IPS-15b (cell line): Measurements from ENCODE around the gene ACVR2A.

ENCODE experiments used
- H3K27me3 ChIP-seq: one replicate; pipeline ENCODE4 v1.6.1; 2013; ENCODE audit warnings: low read length; ENCODE audit not compliant: control insufficient read depth, insufficient read depth
- H3K36me3 ChIP-seq: one replicate; pipeline ENCODE4 v1.6.1; 2013; ENCODE audit warnings: low read length; ENCODE audit not compliant: control insufficient read depth, insufficient read depth
- H3K4me1 ChIP-seq: one replicate; pipeline ENCODE4 v1.6.1; 2013; ENCODE audit warnings: mild to moderate bottlenecking, low read length; ENCODE audit not compliant: control insufficient read depth, insufficient read depth
- H3K4me3 ChIP-seq: one replicate; pipeline ENCODE4 v1.5.1; 2013; ENCODE audit warnings: low read depth, low read length
- H3K9ac ChIP-seq: one replicate; pipeline ENCODE4 v1.6.1; 2013; ENCODE audit warnings: low read depth, mild to moderate bottlenecking, low read length
- H3K9me3 ChIP-seq: one replicate; pipeline ENCODE4 v1.6.1; 2013; ENCODE audit warnings: mild to moderate bottlenecking, low read length; ENCODE audit not compliant: control insufficient read depth, insufficient read depth

Gene ACVR2A

GRCh38 chr2:147843391-147843863 is 1.4 kb upstream of the ACVR2A start:
- H3K4me3 ChIP-seq: peak overlapping the region; percentile 67
- H3K4me1 ChIP-seq: peaks cover 6% of the 10 kb centered on the region
- no peaks in the 10 kb centered on the region for H3K36me3 ChIP-seq
- peaks cover 26% of the 10 kb centered on the region for H3K27me3 ChIP-seq
- peak overlapping the region; percentile 94 for H3K9ac ChIP-seq
- no peaks in the 10 kb centered on the region for H3K9me3 ChIP-seq

- Histone ChIP-seq H3K9ac (peak overlapping the region; percentile 94), H3K4me3 (peak overlapping the region; percentile 67), H3K4me1 (peaks cover 6% of the 10 kb centered on the region)
Observed at GRCh38 chr2:147843864-147844696, 749 bp upstream of the ACVR2A start.

GRCh38 chr2:147845411-147845971 is 662 bp downstream of the ACVR2A start:
- Histone ChIP-seq H3K4me3 (peak overlapping the region; percentile 55), H3K27me3 (peaks cover 26% of the 10 kb centered on the region), H3K9ac (no peak overlapping the region), H3K9me3 (no peaks in the 10 kb centered on the region), H3K4me1 (peaks cover 8% of the 10 kb centered on the region), H3K36me3 (no peaks in the 10 kb centered on the region)

More at GRCh38 chr2:147843864-147844696, 749 bp upstream of the ACVR2A start:
- H3K9me3 ChIP-seq: no peaks in the 10 kb centered on the region
- H3K27me3 ChIP-seq: peaks cover 26% of the 10 kb centered on the region
- no peaks in the 10 kb centered on the region for H3K36me3 ChIP-seq

- no peaks in the 10 kb centered on the region for H3K9me3 ChIP-seq
- peaks cover 8% of the 10 kb centered on the region for H3K4me1 ChIP-seq
- peaks cover 18% of the 10 kb centered on the region for H3K27me3 ChIP-seq
- no peak overlapping the region for H3K9ac ChIP-seq
- H3K36me3 ChIP-seq: no peaks in the 10 kb centered on the region
- peak overlapping the region; percentile 55 for H3K4me3 ChIP-seq
Observed at GRCh38 chr2:147846412-147847081, 1.7 kb downstream of the ACVR2A start.

GRCh38 chr2:147847746-147848391 is 3.0 kb downstream of the ACVR2A start:
- H3K36me3 ChIP-seq: no peaks in the 10 kb centered on the region
- H3K9me3 ChIP-seq: no peaks in the 10 kb centered on the region
- peaks cover 7% of the 10 kb centered on the region for H3K27me3 ChIP-seq
- no peak overlapping the region for H3K4me3 ChIP-seq
- no peak overlapping the region for H3K9ac ChIP-seq
- H3K4me1 ChIP-seq: peaks cover 8% of the 10 kb centered on the region

- Histone ChIP-seq H3K4me1 (peaks cover 5% of the 10 kb centered on the region), H3K9me3 (no peaks in the 10 kb centered on the region), H3K27me3 (no peaks in the 10 kb centered on the region), H3K9ac (no peak overlapping the region), H3K4me3 (no peak overlapping the region), H3K36me3 (no peaks in the 10 kb centered on the region)
Observed at GRCh38 chr2:147850838-147851237, 6.0 kb downstream of the ACVR2A start.

GRCh38 chr2:147851244-147851930 is 6.6 kb downstream of the ACVR2A start:
- H3K4me1 ChIP-seq: peaks cover 5% of the 10 kb centered on the region
- H3K4me3 ChIP-seq: no peak overlapping the region

GRCh38 chr2:147854557-147855134 is 9.8 kb downstream of the ACVR2A start:
- Histone ChIP-seq H3K36me3 (no peaks in the 10 kb centered on the region), H3K27me3 (no peaks in the 10 kb centered on the region), H3K9ac (no peak overlapping the region), H3K4me1 (peaks cover 10% of the 10 kb centered on the region), H3K4me3 (no peak overlapping the region), H3K9me3 (no peaks in the 10 kb centered on the region)

More at GRCh38 chr2:147851244-147851930, 6.6 kb downstream of the ACVR2A start:
- Histone ChIP-seq H3K36me3 (no peaks in the 10 kb centered on the region), H3K9me3 (no peaks in the 10 kb centered on the region), H3K27me3 (no peaks in the 10 kb centered on the region), H3K9ac (no peak overlapping the region)

GRCh38 chr2:147855316-147855715 is 10.5 kb downstream of the ACVR2A start:
- Histone ChIP-seq H3K9me3 (no peaks in the 10 kb centered on the region), H3K4me3 (no peak overlapping the region), H3K9ac (no peak overlapping the region), H3K27me3 (no peaks in the 10 kb centered on the region), H3K36me3 (no peaks in the 10 kb centered on the region), H3K4me1 (peaks cover 15% of the 10 kb centered on the region)

- Histone ChIP-seq H3K27me3 (no peaks in the 10 kb centered on the region), H3K36me3 (no peaks in the 10 kb centered on the region), H3K9me3 (no peaks in the 10 kb centered on the region), H3K4me1 (peaks cover 20% of the 10 kb centered on the region), H3K9ac (no peak overlapping the region), H3K4me3 (no peak overlapping the region)
Observed at GRCh38 chr2:147855977-147856376, 11.1 kb downstream of the ACVR2A start.

- Histone ChIP-seq H3K9me3 (no peaks in the 10 kb centered on the region), H3K4me1 (peaks cover 23% of the 10 kb centered on the region), H3K4me3 (no peak overlapping the region), H3K9ac (no peak overlapping the region), H3K36me3 (no peaks in the 10 kb centered on the region), H3K27me3 (no peaks in the 10 kb centered on the region)
Observed at GRCh38 chr2:147860009-147860408, 15.2 kb downstream of the ACVR2A start.
